OCI-LY7 (cell line): Measurements from ENCODE around the gene GPSM1.

ENCODE experiments used
- CTCF ChIP-seq: fragments of 200-600 bp; sonication (generic); conservative IDR thresholded peaks from 2 replicates; pipeline ENCODE4 v1.5.1; 2014; ENCODE audit warnings: mild to moderate bottlenecking, antibody characterized with exemption, low read length, moderate library complexity, mixed read lengths
- EZH2phosphoT487 ChIP-seq: fragments of 200-600 bp; sonication (generic); IDR thresholded peaks from 2 replicates; pipeline ENCODE4 v1.6.1; 2018; ENCODE audit warnings: low read depth, borderline replicate concordance, mild to moderate bottlenecking, mixed run types, antibody characterized with exemption, low read length, moderate library complexity, mixed read lengths

DNA sequence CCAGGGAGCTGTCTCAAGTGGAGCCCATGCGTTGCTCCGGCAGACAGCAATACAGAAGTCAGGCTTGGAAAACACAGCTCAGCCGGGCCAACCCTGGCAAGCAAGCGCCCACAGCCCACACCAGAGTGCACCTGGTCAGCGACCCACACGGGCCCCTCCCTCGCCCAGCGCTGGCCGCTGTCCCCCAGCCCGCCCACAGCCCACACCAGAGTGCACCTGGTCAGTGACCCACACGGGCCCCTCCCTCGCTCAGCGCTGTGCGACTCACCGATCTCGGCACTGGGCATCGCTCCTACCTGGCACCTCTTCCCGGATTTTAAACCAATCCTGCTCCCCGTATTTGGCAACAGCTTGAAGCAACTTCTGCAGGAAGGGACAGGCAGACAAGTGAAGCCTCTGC lies 59.9 kb downstream of the GPSM1 start:
- TF ChIP-seq CTCF = no peak
- TF ChIP-seq EZH2phosphoT487 = no peak
